ENCODE measurements around the gene TIMM22. TPM values are rescaled to one million over a fixed set of nuclear protein-coding genes. Genes with fewer than 3 reads are reported as not detected.

TIMM22 gene
- total RNA-seq, 1 experiment from 2014 or later = 11.6 TPM

DNA sequence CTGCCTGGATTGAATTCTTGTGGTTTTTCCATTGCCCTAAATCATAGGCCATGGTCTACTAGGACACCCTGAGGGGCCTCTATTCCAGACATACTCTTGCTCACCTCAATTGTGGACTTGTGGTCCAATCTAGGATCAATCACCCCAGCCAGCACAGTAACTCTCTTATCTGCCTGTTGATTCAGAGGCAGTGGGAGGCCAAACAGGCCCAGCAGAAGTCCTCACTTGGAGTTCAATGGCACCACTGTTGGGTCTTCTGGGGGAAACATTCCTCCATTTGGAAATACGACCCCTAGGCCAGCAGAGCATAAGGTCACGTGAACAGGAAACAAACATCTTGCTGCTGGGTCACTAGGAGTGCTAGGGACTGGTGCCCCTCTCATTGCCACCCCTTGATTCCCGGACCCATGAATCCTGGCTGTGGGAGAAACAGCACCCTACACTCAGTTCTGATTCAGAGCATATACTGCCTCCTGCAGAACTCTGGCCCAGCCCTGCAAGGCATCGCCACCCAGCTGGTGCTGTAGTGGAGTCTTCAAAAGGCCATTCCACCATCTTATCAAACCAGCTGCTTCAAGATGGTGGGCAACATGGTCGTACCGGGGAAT is 10.5 kb upstream of the TIMM22 start:
- Histone ChIP-seq H2AFZ (no peak overlapping the region), H3K9me2 (ENCODE audit: insufficient read depth) (no peaks in the 10 kb centered on the region), H3K9me3 (ENCODE audit: insufficient read depth, low read depth) (no peaks in the 10 kb centered on the region), H3K27ac (no peak overlapping the region), H3K79me2 (ENCODE audit: low read depth) (no peaks in the 10 kb centered on the region), H3F3A (ENCODE audit: insufficient read depth, low read depth) (no peaks in the 10 kb centered on the region; the same call in 1 of the 2 replicates), H3K36me3 (ENCODE audit: low read depth) (no peaks in the 10 kb centered on the region), H4K20me1 (ENCODE audit: insufficient read depth) (no peaks in the 10 kb centered on the region), H3K4me2 (no peak overlapping the region), H3K27me3 (ENCODE audit: insufficient read depth, low read depth) (no peaks in the 10 kb centered on the region), H3K4me3 (no peak overlapping the region), H3K4me1 (replicated peaks; ENCODE audit: insufficient read depth) (peaks cover 1% of the 10 kb centered on the region; the same call in 1 of the 2 replicates)
- intact Hi-C loops (cut with micrococcal nuclease; ENCODE audit: unreplicated experiment) = no loop called here
- TF ChIP-seq EZH2 (IDR thresholded peaks at IDR 0.05; ENCODE audit: low read depth) (no peak), CTCF (conservative IDR thresholded peaks at IDR 0.05) (no peak)
- CTCF ChIA-PET = interaction anchor here (0.6 kb wide), 1 partner anchor 249 kb away, joined by 3 read pairs; no protein-coding TSS in a partner anchor
- POLR2A ChIA-PET (ENCODE audit: unreplicated experiment) = no interaction called here
- no peak for DNase-seq
- no TSS peak for BruUV-seq (replicated peaks)

GRCh38 chr17:987931-988330 is 9.0 kb upstream of the TIMM22 start:
- H3K4me3 ChIP-seq = no peak overlapping the region
- H3K36me3 ChIP-seq (ENCODE audit: low read depth) = no peaks in the 10 kb centered on the region
- no peaks in the 10 kb centered on the region for H3F3A ChIP-seq (ENCODE audit: insufficient read depth, low read depth)
- H3K79me2 ChIP-seq (ENCODE audit: low read depth) = no peaks in the 10 kb centered on the region
- TF ChIP-seq CTCF (conservative IDR thresholded peaks at IDR 0.05) = no peak
- no peak for TF ChIP-seq EZH2 (IDR thresholded peaks at IDR 0.05; ENCODE audit: low read depth)
- no peak for DNase-seq
- no peaks in the 10 kb centered on the region for H3K9me2 ChIP-seq (ENCODE audit: insufficient read depth)
- no TSS peak for BruUV-seq (replicated peaks)
- H2AFZ ChIP-seq = no peak overlapping the region
- H3K4me2 ChIP-seq = no peak overlapping the region
- H3K27ac ChIP-seq = no peak overlapping the region
- ChIA-PET CTCF (no interaction called here), POLR2A (ENCODE audit: unreplicated experiment) (no interaction called here)
- no peaks in the 10 kb centered on the region for H3K27me3 ChIP-seq (ENCODE audit: insufficient read depth, low read depth)
- no peaks in the 10 kb centered on the region for H3K9me3 ChIP-seq (ENCODE audit: insufficient read depth, low read depth)
- intact Hi-C loops (cut with micrococcal nuclease; ENCODE audit: unreplicated experiment) = no loop called here
- H3K4me1 ChIP-seq (replicated peaks; ENCODE audit: insufficient read depth) = no peaks in the 10 kb centered on the region
- H4K20me1 ChIP-seq (ENCODE audit: insufficient read depth) = no peaks in the 10 kb centered on the region

GRCh38 chr17:988561-988960 is 8.4 kb upstream of the TIMM22 start:
- Histone ChIP-seq H2AFZ (no peak overlapping the region), H3K9me2 (ENCODE audit: insufficient read depth) (no peaks in the 10 kb centered on the region), H3K4me1 (replicated peaks; ENCODE audit: insufficient read depth) (no peaks in the 10 kb centered on the region), H3K4me3 (no peak overlapping the region), H3K27ac (no peak overlapping the region), H3K27me3 (ENCODE audit: insufficient read depth, low read depth) (no peaks in the 10 kb centered on the region), H3F3A (ENCODE audit: insufficient read depth, low read depth) (no peaks in the 10 kb centered on the region), H3K36me3 (ENCODE audit: low read depth) (no peaks in the 10 kb centered on the region), H3K79me2 (ENCODE audit: low read depth) (no peaks in the 10 kb centered on the region), H3K4me2 (no peak overlapping the region), H3K9me3 (ENCODE audit: insufficient read depth, low read depth) (no peaks in the 10 kb centered on the region), H4K20me1 (ENCODE audit: insufficient read depth) (no peaks in the 10 kb centered on the region)
- POLR2A ChIA-PET (ENCODE audit: unreplicated experiment) = no interaction called here
- intact Hi-C loops (cut with micrococcal nuclease; ENCODE audit: unreplicated experiment) = no loop called here
- CTCF ChIA-PET = no interaction called here
- BruUV-seq (replicated peaks) = no TSS peak
- no peak for DNase-seq
- TF ChIP-seq EZH2 (IDR thresholded peaks at IDR 0.05; ENCODE audit: low read depth) (no peak), CTCF (conservative IDR thresholded peaks at IDR 0.05) (no peak)

Data from PC-9 (cell line).